Stimulated activated CD8-positive, alpha-beta memory T cell treated with anti-CD3 and anti-CD28 coated beads, Interleukin-12 subunit alpha, Interleukin-12 subunit beta, amount 100 ng/mL, for 1 hour (primary cell): ENCODE measurements around the gene KRT34.
"Not testable (repeated sequence)": the region's sequence is repeated elsewhere in the genome, so short reads cannot be mapped to it uniquely, and the experiment has no call there.

ENCODE experiments used
- DNase-seq: peaks from one replicate; pipeline ENCODE4 v3.0.0-alpha.2; 2020; ENCODE audit warnings: low read depth

KRT34 gene

GRCh38 chr17:41366070-41366469 lies 16.0 kb downstream of the KRT34 start:
- no peak for DNase-seq

GRCh38 chr17:41363881-41364280 lies 18.2 kb downstream of the KRT34 start:
- DNase-seq, result no peak

GRCh38 chr17:41360296-41360995 lies 21.7 kb downstream of the KRT34 start:
- DNase-seq, result no peak

- DNase-seq, result no peak
Observed at GRCh38 chr17:41354536-41354935, 27.6 kb downstream of the KRT34 start.

- DNase-seq, result no peak
Observed at GRCh38 chr17:41352597-41353366, 29.3 kb downstream of the KRT34 start.

- no peak for DNase-seq
Observed at GRCh38 chr17:41351177-41351576, 30.9 kb downstream of the KRT34 start.

GRCh38 chr17:41350381-41350878 lies 31.7 kb downstream of the KRT34 start, which contains the start of gene KRT33A:
KRT33A (minus strand) TSS chr17:41350828; CDS start chr17:41350767, 61 bp downstream.
- not testable (repeated sequence) for DNase-seq

GRCh38 chr17:41347869-41348760 lies 34.0 kb downstream of the KRT34 start:
- no peak for DNase-seq

GRCh38 chr17:41346421-41346820 lies 35.7 kb downstream of the KRT34 start:
- not testable (repeated sequence) for DNase-seq

GRCh38 chr17:41345992-41346391 lies 36.1 kb downstream of the KRT34 start:
- DNase-seq, result no peak

GRCh38 chr17:41343029-41343428 lies 39.1 kb downstream of the KRT34 start:
- no peak for DNase-seq

GRCh38 chr17:41340934-41341861 lies 40.9 kb downstream of the KRT34 start:
- DNase-seq, result peak; percentile 33

GRCh38 chr17:41340494-41340893 lies 41.6 kb downstream of the KRT34 start:
- no peak for DNase-seq

GRCh38 chr17:41339571-41340172 lies 42.4 kb downstream of the KRT34 start:
- DNase-seq, result no peak

- peak; percentile 17 for DNase-seq
Observed at GRCh38 chr17:41338961-41339485, 43.1 kb downstream of the KRT34 start.

- DNase-seq, result no peak
Observed at GRCh38 chr17:41335747-41336146, 46.4 kb downstream of the KRT34 start.

GRCh38 chr17:41334385-41335305 lies 47.5 kb downstream of the KRT34 start:
- no peak for DNase-seq

GRCh38 chr17:41333836-41334235 lies 48.3 kb downstream of the KRT34 start:
- no peak for DNase-seq

- DNase-seq, result no peak
Observed at GRCh38 chr17:41333098-41333497, 49.0 kb downstream of the KRT34 start.
